Peyer's patch (tissue), 4 donors: ENCODE results near the gene ANKMY1.

Experiments
- POLR2A ChIP-seq, 2 donors: fragments of 450-650 bp; IDR thresholded peaks; one replicate each; pipeline ENCODE4 v1.5.1; 2017; ENCODE audit warnings: antibody characterized with exemption in 2 of 2, mild to moderate bottlenecking in 2 of 2, moderate library complexity in 2 of 2
- TF ChIP-seq, protein P1 (sequence below), 6 experiments: fragments of 450-650 bp in 4 of 6; fragments of 200-600 bp in 2 of 6; sonication (generic) in 1 of 6; IDR thresholded peaks; one replicate each; pipeline ENCODE4 v1.5.1; 2017 to 2019; ENCODE audit warnings: antibody characterized with exemption in 6 of 6, mild to moderate bottlenecking in 3 of 6, moderate library complexity in 1 of 6

DNA sequence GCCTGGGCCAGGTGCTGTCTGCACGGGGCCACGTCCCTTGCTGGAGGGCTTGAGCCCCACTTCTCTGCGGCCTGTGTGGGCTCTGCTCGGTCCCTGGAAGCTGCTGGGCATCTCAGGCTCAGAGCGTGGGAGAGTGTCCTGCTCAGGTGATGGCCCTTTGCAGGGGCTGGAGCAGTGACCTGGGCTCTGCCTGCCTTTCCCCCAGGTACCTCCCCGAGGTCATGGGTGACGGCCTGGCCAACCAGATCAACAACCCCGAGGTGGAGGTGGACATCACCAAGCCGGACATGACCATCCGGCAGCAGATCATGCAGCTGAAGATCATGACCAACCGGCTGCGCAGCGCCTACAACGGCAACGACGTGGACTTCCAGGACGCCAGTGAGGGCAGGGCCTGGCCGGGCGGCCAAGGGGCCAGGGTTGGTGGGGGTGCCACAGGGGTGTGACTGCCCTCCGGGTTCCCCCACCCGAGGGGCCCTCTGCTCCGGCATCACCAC is 92.5 kb downstream of the ANKMY1 start:
- TF ChIP-seq, protein P1, sequence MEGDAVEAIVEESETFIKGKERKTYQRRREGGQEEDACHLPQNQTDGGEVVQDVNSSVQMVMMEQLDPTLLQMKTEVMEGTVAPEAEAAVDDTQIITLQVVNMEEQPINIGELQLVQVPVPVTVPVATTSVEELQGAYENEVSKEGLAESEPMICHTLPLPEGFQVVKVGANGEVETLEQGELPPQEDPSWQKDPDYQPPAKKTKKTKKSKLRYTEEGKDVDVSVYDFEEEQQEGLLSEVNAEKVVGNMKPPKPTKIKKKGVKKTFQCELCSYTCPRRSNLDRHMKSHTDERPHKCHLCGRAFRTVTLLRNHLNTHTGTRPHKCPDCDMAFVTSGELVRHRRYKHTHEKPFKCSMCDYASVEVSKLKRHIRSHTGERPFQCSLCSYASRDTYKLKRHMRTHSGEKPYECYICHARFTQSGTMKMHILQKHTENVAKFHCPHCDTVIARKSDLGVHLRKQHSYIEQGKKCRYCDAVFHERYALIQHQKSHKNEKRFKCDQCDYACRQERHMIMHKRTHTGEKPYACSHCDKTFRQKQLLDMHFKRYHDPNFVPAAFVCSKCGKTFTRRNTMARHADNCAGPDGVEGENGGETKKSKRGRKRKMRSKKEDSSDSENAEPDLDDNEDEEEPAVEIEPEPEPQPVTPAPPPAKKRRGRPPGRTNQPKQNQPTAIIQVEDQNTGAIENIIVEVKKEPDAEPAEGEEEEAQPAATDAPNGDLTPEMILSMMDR (IDR thresholded peaks at IDR 0.05): no peak
- no peak for TF ChIP-seq POLR2A (IDR thresholded peaks at IDR 0.05)
